Uterus (tissue), 4 donors: Measurements from ENCODE around the gene CHD2. TPM values are rescaled to one million over a fixed set of nuclear protein-coding genes. Genes with fewer than 3 reads are reported as not detected.

ENCODE experiments used
- DNase-seq, 2 donors: peaks; one replicate each; pipeline ENCODE4 v3.0.0-alpha.2; 2019 to 2020
- H3K27ac ChIP-seq, 2 donors: fragments of 200-600 bp; sonication (generic); 1 replicate in 1 of 2; 2 replicates in 1 of 2; pipeline ENCODE4 v1.5.1; 2016 to 2018
- H3K27me3 ChIP-seq, 2 donors: fragments of 200-600 bp; sonication (generic); one replicate each; pipeline ENCODE4 v1.5.1; 2018 to 2019; ENCODE audit warnings: control low read depth in 1 of 2
- H3K36me3 ChIP-seq, 2 donors: fragments of 200-600 bp; sonication (generic); one replicate each; pipeline ENCODE4 v1.5.1; 2019; ENCODE audit warnings: control low read depth in 1 of 2
- H3K4me1 ChIP-seq, 2 donors: fragments of 200-600 bp; sonication (generic); one replicate each; pipeline ENCODE4 v1.5.1; 2018 to 2019; ENCODE audit warnings: control low read depth in 1 of 2
- H3K4me3 ChIP-seq, 2 donors: fragments of 200-600 bp; sonication (generic); 1 replicate in 1 of 2; 2 replicates in 1 of 2; pipeline ENCODE4 v1.5.1; 2018 to 2019; ENCODE audit warnings: mild to moderate bottlenecking in 1 of 2
- H3K9me3 ChIP-seq, 2 donors: fragments of 200-600 bp; sonication (generic); one replicate each; pipeline ENCODE4 v1.5.1; 2019; ENCODE audit warnings: control low read depth in 1 of 2
- POLR2A ChIP-seq, 2 donors: fragments of 450-650 bp; IDR thresholded peaks; one replicate each; pipeline ENCODE4 v1.6.1; 2016; ENCODE audit warnings: antibody characterized with exemption in 2 of 2, mild to moderate bottlenecking in 1 of 2, moderate library complexity in 1 of 2
- intact Hi-C: fragments of 100-400 bp; cut with DNase I; formaldehyde crosslinking; loops from one replicate; pipeline ENCODE4 v1.15.1; 2023; ENCODE audit warnings: low total_unique reads
- total RNA-seq, 4 donors: library from RNA; depleted of rRNA in 3 of 4; stranded (reverse); fragments of >200 nt in 3 of 4; gene quantifications; one replicate each; pipeline versions ENCODE4 v1.1.0 to v1.2.4, GENCODE V29; 2014 to 2023
- TF ChIP-seq, protein P1 (sequence below), 4 experiments: fragments of 200-600 bp in 2 of 4; fragments of 450-650 bp in 2 of 4; sonication (generic) in 2 of 4; IDR thresholded peaks; one replicate each; pipeline ENCODE4 v1.5.1; 2016 to 2019; ENCODE audit warnings: antibody characterized with exemption in 4 of 4, mild to moderate bottlenecking in 2 of 4, moderate library complexity in 1 of 4
- donor health status: DM: yes; HTN: yes; CAD: no.

The CHD2 gene
- total RNA-seq, 4 donors from 2014 or later = 71.0 to 166 (median 152) TPM

DNA sequence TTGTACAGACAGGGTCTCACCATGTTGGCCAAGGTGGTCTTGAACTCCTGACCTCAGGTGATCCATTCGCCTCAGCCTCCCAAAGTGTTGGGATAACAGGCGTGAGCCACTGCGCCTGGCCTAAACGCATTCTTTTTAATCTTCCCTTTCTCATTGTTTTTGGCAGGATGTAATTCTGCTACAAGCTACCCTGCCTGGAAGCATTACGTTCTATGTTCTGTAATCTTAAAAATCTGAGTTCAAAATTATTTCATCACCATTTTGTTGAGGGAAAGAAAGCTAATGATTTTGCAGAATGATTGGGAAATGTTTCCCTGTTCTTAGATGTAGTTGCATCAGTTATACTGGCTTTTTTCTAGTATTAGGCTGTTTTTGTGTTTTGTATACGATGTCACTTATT lies 117.4 kb downstream of the CHD2 start:
- H3K4me1 ChIP-seq = no peaks in the 10 kb centered on the region
- intact Hi-C loops = no loop called here
- no peak overlapping the region for H3K4me3 ChIP-seq
- H3K27ac ChIP-seq = peak overlapping the region in 1 of 2 donors; percentile 25
- H3K9me3 ChIP-seq = no peaks in the 10 kb centered on the region
- no peak for DNase-seq
- H3K27me3 ChIP-seq = no peaks in the 10 kb centered on the region
- no peaks in the 10 kb centered on the region for H3K36me3 ChIP-seq
- no peak for TF ChIP-seq POLR2A (IDR thresholded peaks at IDR 0.05)
- TF ChIP-seq, protein P1, sequence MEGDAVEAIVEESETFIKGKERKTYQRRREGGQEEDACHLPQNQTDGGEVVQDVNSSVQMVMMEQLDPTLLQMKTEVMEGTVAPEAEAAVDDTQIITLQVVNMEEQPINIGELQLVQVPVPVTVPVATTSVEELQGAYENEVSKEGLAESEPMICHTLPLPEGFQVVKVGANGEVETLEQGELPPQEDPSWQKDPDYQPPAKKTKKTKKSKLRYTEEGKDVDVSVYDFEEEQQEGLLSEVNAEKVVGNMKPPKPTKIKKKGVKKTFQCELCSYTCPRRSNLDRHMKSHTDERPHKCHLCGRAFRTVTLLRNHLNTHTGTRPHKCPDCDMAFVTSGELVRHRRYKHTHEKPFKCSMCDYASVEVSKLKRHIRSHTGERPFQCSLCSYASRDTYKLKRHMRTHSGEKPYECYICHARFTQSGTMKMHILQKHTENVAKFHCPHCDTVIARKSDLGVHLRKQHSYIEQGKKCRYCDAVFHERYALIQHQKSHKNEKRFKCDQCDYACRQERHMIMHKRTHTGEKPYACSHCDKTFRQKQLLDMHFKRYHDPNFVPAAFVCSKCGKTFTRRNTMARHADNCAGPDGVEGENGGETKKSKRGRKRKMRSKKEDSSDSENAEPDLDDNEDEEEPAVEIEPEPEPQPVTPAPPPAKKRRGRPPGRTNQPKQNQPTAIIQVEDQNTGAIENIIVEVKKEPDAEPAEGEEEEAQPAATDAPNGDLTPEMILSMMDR (IDR thresholded peaks at IDR 0.05) = no peak

DNA sequence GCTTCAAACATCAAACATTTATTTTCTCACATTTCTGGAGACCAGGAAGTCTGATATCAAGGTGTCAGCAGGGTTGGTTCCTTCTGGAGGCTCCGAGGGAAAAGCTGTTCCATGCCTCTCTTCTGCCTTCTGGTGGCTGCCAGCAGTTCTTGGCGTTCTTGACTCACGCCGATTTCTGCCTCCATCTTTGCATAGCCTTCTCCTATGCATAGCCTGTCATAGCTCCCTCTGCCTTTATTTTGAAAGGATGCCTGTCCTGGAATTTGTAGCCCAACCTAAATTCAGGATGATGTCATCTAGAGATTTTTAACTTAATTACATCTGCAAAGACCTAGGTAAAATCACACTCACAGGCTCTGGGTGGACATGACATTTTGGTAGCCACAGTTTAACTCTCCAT lies 118.5 kb downstream of the CHD2 start:
- TF ChIP-seq, protein P1 (IDR thresholded peaks at IDR 0.05) = no peak
- TF ChIP-seq POLR2A (IDR thresholded peaks at IDR 0.05) = no peak
- Histone ChIP-seq H3K27me3 (no peaks in the 10 kb centered on the region), H3K4me3 (no peak overlapping the region), H3K9me3 (no peaks in the 10 kb centered on the region), H3K4me1 (no peaks in the 10 kb centered on the region), H3K27ac (peak overlapping the region; percentile 25 to 38), H3K36me3 (no peaks in the 10 kb centered on the region)
- intact Hi-C loops = no loop called here
- no peak for DNase-seq

DNA sequence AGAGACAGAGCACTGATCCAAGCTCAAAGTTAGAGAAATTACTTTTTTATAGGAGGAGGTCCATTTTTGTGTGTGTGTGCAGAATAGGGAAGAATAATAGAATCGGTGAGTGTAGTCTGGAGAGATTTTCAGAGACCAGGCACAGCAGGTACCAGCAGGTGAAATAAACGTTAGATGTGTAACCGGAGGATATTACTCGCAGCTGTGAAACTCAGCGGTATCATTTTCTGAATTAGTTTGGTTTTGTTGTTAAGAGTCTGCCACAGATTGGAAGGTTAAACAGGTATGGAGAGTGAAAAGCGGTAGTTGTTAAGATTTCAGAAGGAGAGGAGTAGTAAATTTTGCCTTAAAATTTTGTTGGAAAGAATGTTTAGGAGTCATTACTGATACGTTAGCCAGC lies 119.0 kb downstream of the CHD2 start:
- no peak for TF ChIP-seq POLR2A (IDR thresholded peaks at IDR 0.05)
- TF ChIP-seq, protein P1 (IDR thresholded peaks at IDR 0.05) = no peak
- Histone ChIP-seq H3K4me3 (no peak overlapping the region), H3K4me1 (no peaks in the 10 kb centered on the region), H3K27me3 (no peaks in the 10 kb centered on the region), H3K27ac (peak overlapping the region in 1 of 2 donors; percentile 25), H3K36me3 (no peaks in the 10 kb centered on the region), H3K9me3 (no peaks in the 10 kb centered on the region)
- DNase-seq = no peak
- intact Hi-C loops = no loop called here

DNA sequence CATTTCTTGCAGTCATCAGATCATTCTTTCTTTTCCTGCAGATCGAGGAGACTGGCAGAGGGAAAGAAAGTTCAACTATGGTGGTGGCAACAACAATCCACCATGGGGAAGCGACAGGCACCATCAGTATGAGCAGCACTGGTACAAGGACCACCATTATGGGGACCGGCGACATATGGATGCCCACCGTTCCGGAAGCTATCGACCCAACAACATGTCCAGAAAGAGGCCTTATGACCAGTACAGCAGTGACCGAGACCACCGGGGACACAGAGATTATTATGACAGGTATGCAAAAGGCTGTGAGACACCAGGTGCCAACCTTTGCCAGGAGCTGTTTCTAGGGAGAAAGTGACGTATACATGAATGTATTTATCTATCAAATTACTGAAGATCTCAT lies 119.8 kb downstream of the CHD2 start:
- Histone ChIP-seq H3K36me3 (no peaks in the 10 kb centered on the region), H3K27ac (no peak overlapping the region), H3K27me3 (no peaks in the 10 kb centered on the region), H3K9me3 (no peaks in the 10 kb centered on the region), H3K4me1 (no peaks in the 10 kb centered on the region), H3K4me3 (no peak overlapping the region)
- no peak for DNase-seq
- TF ChIP-seq, protein P1 (IDR thresholded peaks at IDR 0.05) = no peak
- TF ChIP-seq POLR2A (IDR thresholded peaks at IDR 0.05) = no peak
- intact Hi-C loops = no loop called here

DNA sequence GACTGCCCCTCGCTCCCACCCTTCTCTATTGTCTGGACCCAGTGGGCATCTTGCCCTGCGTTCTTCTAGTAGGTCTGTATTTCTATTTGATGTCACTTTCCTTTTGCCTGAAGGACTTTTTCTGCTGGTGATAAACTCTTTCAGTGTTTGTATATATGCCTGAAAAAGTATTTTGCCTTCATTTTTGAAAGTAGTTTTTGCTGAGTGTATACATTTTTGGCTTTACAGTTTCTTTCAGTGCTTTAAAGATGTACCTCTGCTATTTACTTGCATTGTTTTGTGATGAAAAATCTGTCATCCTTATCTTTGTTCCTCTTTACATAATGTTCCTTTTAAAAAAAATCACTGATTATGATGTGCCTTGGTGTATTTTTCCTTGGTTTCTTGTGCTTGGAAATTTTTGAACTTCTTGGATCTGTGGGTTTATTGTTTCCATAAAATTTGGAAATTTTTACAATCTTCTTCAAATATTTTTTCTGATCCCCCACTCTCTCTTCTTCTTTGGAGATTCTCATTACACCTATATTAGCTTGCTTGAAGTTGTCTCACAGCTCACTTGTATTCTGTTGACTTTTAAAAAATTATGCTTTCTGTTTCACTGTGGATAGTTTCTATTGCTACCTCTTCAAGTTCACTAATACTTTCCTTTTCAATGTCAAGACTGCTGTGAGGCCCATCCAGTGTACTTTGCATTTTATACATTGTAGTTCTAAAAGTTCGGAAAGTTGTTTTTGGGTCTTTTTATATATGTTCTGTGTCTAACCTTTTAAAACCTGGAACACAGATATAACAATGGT lies 121.0 kb downstream of the CHD2 start:
- Histone ChIP-seq H3K27me3 (no peaks in the 10 kb centered on the region), H3K27ac (no peak overlapping the region), H3K4me1 (no peaks in the 10 kb centered on the region), H3K4me3 (no peak overlapping the region), H3K36me3 (no peaks in the 10 kb centered on the region), H3K9me3 (no peaks in the 10 kb centered on the region)
- intact Hi-C loops = no loop called here
- TF ChIP-seq, protein P1 (IDR thresholded peaks at IDR 0.05) = no peak
- TF ChIP-seq POLR2A (IDR thresholded peaks at IDR 0.05) = no peak
- DNase-seq = no peak
